ENCODE results near the gene GRIFIN. TPM values are rescaled to one million over a fixed set of nuclear protein-coding genes. Genes with fewer than 3 reads are reported as not detected.

The GRIFIN gene
- total RNA-seq, 2 donors from 2014 or later = not detected

DNA sequence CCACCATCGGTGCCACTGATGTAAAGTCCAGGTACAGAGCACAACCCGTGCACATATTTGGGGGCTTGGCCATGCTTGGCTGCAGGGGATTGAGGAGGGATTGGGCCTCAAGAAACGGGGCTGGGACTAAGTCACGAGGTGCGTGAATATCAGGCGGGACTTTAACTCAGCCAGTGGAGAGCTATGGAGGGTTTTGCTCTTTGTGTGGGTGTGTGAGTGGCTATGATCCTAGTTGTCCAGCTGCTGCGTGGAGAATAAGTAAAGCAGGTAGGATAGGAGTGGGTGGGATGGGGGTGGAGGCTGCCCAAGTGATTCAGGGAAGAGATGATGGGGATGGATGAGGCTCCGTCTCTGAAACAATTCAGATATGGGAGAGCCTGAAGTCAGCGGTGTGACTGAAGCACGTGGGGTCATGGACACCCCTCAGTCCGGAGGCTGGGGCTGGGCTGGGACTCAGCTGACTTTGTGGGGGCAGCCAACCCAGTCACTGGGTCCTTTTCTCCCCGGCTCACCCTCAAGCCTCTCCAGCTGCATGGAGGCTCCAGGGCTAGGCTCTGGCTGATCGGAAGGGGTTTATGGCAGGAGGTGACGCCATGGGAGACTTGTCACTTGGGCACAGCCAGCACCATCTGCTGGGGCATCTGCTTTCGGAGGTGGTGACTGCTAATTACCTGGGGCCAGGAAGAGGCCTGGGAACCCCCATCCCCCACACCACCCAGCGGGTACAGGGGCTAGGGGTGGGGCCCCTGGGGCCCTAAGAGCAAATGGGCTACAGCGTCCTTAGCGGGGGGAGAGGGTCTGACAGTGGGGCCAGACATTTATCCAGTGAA, 41.7 kb upstream of the GRIFIN start:
- H3K27me3 Mint-ChIP-seq (ENCODE audit: low read depth) = no peaks in the 10 kb centered on the region
- no peak for ATAC-seq (replicated peaks in 1 of 2)

DNA sequence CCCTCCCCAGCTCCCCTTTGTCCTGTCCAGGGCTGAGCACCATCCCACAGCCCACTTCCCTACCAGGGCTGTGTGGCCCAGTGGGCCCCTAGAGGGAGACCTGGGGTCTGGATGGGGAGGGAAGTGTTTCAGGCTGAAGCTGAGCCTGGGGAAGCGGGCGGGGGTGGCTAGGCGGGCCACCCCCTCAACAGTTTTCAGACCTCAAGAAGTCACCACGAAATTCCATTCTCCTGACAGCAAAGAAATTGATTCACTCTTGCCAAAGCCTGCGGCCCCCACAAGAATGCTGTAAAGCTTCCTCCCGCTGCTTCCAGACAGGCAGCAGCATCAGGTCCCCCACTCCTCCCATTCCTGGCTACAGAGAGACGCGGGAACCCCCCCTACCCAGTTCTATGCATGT, 40.8 kb upstream of the GRIFIN start:
- DNase-seq = no peak
- Mint-ChIP-seq H3K36me3 (ENCODE audit: insufficient read depth in 2 of 2) (peaks cover 0 to 4% of the 10 kb centered on the region in 2 donors), H3K9me3 (no peaks in the 10 kb centered on the region), H3K27me3 (ENCODE audit: low read depth) (no peaks in the 10 kb centered on the region), H3K4me1 (ENCODE audit: low read depth) (peaks cover 36% of the 10 kb centered on the region), H3K4me3 (no peak overlapping the region), H3K27ac (no peak overlapping the region)
- no peak for ATAC-seq (replicated peaks in 1 of 2)

More for the DNA sequence above, 41.7 kb upstream of the GRIFIN start:
- no peak for DNase-seq
- H3K4me3 Mint-ChIP-seq = peak overlapping the region; percentile 55 to 66
- H3K27ac Mint-ChIP-seq = no peak overlapping the region
- H3K36me3 Mint-ChIP-seq (ENCODE audit: insufficient read depth in 2 of 2) = peaks cover 0 to 5% of the 10 kb centered on the region in 2 donors
- peaks cover 36% of the 10 kb centered on the region for H3K4me1 Mint-ChIP-seq (ENCODE audit: low read depth)
- H3K9me3 Mint-ChIP-seq = no peaks in the 10 kb centered on the region

DNA sequence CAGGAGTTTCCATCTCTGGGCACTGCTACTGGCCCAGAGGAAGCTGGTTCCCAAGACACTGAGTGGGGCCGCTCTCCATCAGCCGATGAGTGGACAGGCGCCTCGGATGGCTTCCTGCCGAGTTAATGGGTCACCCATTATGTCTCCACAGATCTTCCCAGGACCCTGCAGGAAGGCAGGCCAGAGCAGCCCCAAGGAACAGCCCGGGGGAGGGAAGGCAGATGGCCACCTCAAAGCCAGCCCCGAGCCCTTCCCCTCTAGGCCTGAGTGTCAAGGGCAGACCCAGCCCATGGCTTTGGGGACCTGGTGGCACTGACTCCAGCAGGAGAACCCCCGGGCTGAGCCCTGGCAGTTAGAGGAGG, 40.0 kb upstream of the GRIFIN start:
- Mint-ChIP-seq H3K4me3 (no peak overlapping the region), H3K4me1 (ENCODE audit: low read depth) (peaks cover 39% of the 10 kb centered on the region), H3K36me3 (ENCODE audit: insufficient read depth in 2 of 2) (no peaks in the 10 kb centered on the region), H3K27ac (no peak overlapping the region), H3K27me3 (ENCODE audit: low read depth) (no peaks in the 10 kb centered on the region), H3K9me3 (no peaks in the 10 kb centered on the region)
- no peak for DNase-seq
- ATAC-seq (replicated peaks in 1 of 2) = no peak

DNA sequence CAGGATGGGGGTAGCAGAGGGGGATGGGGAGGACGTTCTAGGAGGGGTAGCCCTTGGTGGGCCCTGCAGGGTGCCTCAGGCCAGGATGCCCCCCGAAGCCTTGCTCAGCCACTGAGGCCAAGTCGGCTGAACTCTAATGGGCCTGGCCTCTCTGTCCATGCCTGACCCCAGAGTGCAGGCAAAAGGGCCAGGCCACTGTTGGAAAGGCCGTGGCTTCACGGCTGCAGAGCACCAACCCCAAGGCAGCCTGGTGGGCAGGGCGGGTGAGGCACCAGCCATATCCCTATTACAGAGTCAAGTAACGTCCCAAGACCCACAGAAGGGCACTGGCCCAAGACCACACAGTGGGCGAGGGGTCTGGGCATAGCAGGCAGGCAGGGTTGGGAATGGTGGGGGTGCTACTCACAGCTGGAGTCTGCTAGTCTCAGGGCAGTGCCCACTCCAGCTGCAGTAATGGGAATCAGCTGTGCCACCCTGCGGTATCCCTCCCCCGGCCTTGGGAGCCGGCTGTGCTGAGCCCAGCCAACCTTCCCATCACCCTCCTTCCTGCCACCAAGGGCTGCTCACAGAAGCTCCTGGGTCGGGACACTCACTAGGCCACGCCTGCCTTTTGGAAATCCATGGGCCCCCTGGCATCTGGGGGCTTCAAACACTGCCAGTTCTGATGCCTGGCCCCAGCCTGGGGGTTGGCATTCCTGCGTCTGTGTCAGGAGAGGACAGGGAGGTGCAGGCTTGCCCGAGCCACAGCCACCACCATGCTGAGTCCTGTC, 39.4 kb upstream of the GRIFIN start:
- H3K4me1 Mint-ChIP-seq (ENCODE audit: low read depth) = peaks cover 43% of the 10 kb centered on the region
- no peak for ATAC-seq (replicated peaks in 1 of 2)
- H3K9me3 Mint-ChIP-seq = no peaks in the 10 kb centered on the region
- no peak overlapping the region for H3K4me3 Mint-ChIP-seq
- no peak for DNase-seq
- H3K27ac Mint-ChIP-seq = no peak overlapping the region
- no peaks in the 10 kb centered on the region for H3K27me3 Mint-ChIP-seq (ENCODE audit: low read depth)
- H3K36me3 Mint-ChIP-seq (ENCODE audit: insufficient read depth in 2 of 2) = no peaks in the 10 kb centered on the region

DNA sequence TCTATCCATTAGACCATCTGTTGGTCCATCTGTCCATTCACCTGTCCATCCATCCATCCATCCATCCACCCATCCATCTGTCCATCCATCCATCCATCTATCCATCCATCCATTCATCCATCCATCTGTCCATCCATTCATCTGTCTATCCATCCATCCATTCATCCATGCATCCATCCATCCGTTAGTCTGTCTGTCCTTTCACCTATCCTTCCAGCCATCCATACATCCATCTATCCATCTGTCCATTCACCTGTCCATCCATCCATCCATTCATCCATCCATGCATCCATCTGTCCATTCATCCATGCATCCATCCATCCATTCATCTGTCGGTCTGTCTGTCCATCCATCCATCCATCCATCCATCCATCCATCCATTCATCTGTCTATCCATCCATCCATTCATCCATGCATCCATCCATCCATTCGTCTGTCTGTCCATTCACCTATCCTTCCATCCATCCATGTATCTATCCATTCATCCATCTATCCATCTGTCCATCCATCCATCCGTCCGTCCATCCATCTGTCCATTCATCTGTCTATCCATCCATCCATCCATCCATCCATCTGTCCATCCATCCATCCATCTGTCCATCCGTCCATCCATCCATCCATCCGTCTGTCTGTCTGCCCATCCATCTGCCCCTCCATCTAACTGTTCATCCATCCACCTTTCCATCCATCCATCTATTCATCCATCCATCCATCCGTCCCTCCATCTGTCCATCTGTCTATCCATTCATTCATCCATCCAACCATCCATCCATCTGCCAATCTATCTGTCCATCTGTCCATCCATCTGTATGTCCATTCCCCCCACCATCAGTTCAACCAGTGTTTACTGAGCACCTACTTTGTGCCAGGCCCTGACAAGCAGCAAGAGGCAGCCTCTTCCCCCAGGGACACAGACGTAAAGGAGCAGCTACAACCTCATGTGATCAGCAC, 38.5 kb upstream of the GRIFIN start:
- Mint-ChIP-seq H3K4me3 (no peak overlapping the region), H3K27me3 (ENCODE audit: low read depth) (no peaks in the 10 kb centered on the region), H3K36me3 (ENCODE audit: insufficient read depth in 2 of 2) (no peaks in the 10 kb centered on the region), H3K27ac (no peak overlapping the region), H3K4me1 (ENCODE audit: low read depth) (peaks cover 52% of the 10 kb centered on the region), H3K9me3 (no peaks in the 10 kb centered on the region)
- DNase-seq (no peak), ATAC-seq (replicated peaks in 1 of 2) (no peak)

DNA sequence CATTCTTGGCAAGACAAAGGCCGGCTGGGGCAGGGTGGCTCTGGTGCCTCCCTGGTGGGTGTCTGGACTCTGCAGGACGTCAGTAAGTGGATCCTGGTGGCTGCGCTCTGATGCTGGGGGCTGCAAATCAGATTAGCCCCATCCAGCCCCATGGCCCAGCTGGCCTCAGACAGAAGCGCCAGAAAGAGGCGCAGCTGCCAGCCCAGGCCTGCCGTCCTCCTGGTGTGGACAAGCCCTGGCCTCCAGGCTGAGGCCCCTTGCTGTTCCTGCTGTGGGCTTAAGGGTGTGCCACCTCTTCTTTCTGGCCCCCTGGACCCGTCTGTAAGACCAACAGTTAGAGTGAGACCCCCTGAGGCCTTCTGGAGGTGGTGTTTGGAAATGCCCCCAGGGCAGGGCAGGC, 37.5 kb upstream of the GRIFIN start:
- no peak overlapping the region for H3K4me3 Mint-ChIP-seq
- no peaks in the 10 kb centered on the region for H3K9me3 Mint-ChIP-seq

DNA sequence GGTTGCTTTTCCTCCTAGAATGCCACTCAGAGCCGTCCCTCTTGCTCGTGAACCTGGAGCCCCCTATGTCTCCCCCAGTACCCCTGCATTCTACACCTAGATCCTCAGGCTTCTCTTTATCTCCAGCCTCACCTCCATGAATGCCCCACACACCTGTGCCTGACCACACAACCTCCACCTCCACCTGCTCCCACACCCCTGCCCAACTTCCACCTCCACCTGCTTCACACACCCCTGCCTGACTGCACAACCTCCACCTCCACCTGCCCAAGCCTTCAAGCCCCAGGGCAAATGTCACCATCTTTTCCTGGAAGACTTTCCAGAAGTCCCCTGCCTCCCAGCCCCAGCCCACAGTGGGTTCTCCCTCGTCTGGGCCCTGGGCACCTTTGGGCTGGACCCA, 36.5 kb upstream of the GRIFIN start:
- no peak for DNase-seq
- Mint-ChIP-seq H3K4me1 (ENCODE audit: low read depth) (peaks cover 64% of the 10 kb centered on the region), H3K9me3 (no peaks in the 10 kb centered on the region), H3K27me3 (ENCODE audit: low read depth) (no peaks in the 10 kb centered on the region), H3K36me3 (ENCODE audit: insufficient read depth in 2 of 2) (no peaks in the 10 kb centered on the region), H3K27ac (no peak overlapping the region), H3K4me3 (peak overlapping the region; percentile 37 to 81)
- no peak for ATAC-seq (replicated peaks in 1 of 2)

More for the DNA sequence above, 37.5 kb upstream of the GRIFIN start:
- H3K36me3 Mint-ChIP-seq (ENCODE audit: insufficient read depth in 2 of 2) = no peaks in the 10 kb centered on the region
- ATAC-seq (replicated peaks in 1 of 2) (no peak), DNase-seq (no peak)
- no peak overlapping the region for H3K27ac Mint-ChIP-seq
- H3K4me1 Mint-ChIP-seq (ENCODE audit: low read depth) = peaks cover 62% of the 10 kb centered on the region
- no peaks in the 10 kb centered on the region for H3K27me3 Mint-ChIP-seq (ENCODE audit: low read depth)

DNA sequence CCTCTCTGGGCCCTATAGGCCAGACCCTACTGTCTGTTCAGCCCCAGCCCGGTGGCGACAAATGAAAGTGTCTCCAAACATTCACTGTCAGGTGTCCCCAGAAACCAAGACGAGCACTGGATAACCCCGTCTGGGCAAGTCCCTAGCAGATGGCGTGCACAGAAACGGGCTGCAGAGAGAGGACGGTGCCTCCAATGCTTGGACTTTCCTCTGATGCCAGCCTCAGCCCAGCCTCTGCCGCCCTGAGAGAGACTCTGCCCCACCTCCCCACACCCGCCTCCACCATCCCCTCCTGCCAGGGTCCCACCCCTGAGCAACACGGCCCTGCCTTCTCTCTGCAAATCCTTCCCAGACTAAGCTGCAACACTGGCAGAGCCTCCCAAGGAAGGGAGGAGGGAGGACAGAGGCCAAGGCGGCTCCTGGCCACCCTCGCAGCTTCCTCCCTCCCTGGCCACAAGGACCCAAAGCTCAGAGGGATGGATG, 36.0 kb upstream of the GRIFIN start:
- Mint-ChIP-seq H3K36me3 (ENCODE audit: insufficient read depth in 2 of 2) (no peaks in the 10 kb centered on the region), H3K27me3 (ENCODE audit: low read depth) (no peaks in the 10 kb centered on the region), H3K4me3 (peak overlapping the region; percentile 66 to 81), H3K27ac (peak overlapping the region; percentile 82), H3K9me3 (no peaks in the 10 kb centered on the region), H3K4me1 (ENCODE audit: low read depth) (peaks cover 59% of the 10 kb centered on the region)
- ATAC-seq (replicated peaks in 1 of 2) (no peak), DNase-seq (peak in 1 of 2 donors; percentile 48)

DNA sequence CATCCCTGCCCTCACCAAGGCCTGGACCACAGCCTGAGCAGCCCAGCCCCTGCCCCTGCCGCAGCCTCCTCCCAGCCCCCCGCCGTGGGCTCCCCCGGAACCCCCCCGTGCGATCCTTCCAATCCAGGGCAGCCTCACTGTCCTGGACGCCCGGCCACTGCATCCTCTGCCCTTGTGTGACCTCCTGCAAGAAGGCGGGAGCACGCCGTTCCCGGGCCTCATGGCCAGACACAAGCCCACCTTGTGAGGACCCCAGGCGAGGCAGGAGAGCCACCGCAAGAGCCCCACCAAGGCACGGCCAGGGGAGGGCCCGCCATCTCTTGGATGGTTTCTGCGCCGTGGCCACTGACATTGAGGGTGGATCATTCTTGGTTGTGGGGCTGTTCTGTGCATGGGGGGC, 35.6 kb upstream of the GRIFIN start:
- ATAC-seq (replicated peaks in 1 of 2) (no peak), DNase-seq (no peak)
- H3K36me3 Mint-ChIP-seq (ENCODE audit: insufficient read depth in 2 of 2) = no peaks in the 10 kb centered on the region
- peaks cover 57% of the 10 kb centered on the region for H3K4me1 Mint-ChIP-seq (ENCODE audit: low read depth)
- H3K27me3 Mint-ChIP-seq (ENCODE audit: low read depth) = no peaks in the 10 kb centered on the region
- no peaks in the 10 kb centered on the region for H3K9me3 Mint-ChIP-seq
- H3K27ac Mint-ChIP-seq = peak overlapping the region; percentile 82
- H3K4me3 Mint-ChIP-seq = peak overlapping the region; percentile 66 to 81

DNA sequence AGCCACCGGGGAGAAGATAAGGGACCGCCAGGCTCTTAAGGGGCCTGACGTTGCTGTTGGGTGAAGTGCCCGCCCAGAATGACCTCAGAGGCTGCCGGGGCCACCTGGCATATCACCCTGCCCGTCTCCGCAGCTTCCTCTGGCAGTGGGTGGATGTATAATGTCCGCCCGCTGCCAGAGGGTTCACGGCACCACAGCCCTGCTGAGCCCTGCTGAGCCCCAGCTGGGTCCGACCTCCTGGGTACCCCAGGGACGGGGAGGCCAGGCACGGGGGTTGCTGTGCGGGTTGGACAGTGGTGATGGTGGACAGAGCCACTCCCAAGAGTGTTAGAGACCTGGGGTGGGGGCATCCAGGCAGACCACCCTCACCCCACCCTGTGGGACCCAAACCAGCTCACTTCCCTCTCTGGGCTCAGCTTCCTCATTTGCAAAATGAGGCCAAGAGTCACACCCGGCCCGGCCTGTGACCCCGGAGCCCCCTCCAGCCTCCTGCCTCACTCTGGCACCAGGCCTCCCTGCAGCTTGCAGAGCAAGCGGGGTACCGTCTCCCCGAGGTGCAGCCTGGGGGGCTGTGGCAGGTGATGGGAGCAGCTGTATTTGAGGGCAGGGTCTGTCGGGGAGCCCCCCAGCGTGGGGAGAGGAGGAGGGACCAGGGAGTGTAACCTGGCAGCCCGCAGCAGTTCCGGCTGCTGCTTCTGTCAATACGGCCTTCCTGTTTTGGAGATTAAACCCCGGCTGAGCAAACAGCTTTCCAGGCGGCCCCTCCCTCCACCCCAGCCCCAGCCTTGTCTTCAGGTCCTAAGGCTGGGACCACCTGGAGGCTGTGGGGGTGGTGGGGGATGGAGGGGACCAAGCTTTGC, 34.9 kb upstream of the GRIFIN start:
- Mint-ChIP-seq H3K4me1 (ENCODE audit: low read depth) (peaks cover 57% of the 10 kb centered on the region), H3K36me3 (ENCODE audit: insufficient read depth in 2 of 2) (no peaks in the 10 kb centered on the region), H3K4me3 (peak overlapping the region; percentile 65 to 81), H3K27ac (peak overlapping the region; percentile 61), H3K27me3 (ENCODE audit: low read depth) (no peaks in the 10 kb centered on the region), H3K9me3 (no peaks in the 10 kb centered on the region)
- DNase-seq (peak; percentile 74 to 76), ATAC-seq (replicated peaks in 1 of 2) (peak; percentile 70 to 72)

DNA sequence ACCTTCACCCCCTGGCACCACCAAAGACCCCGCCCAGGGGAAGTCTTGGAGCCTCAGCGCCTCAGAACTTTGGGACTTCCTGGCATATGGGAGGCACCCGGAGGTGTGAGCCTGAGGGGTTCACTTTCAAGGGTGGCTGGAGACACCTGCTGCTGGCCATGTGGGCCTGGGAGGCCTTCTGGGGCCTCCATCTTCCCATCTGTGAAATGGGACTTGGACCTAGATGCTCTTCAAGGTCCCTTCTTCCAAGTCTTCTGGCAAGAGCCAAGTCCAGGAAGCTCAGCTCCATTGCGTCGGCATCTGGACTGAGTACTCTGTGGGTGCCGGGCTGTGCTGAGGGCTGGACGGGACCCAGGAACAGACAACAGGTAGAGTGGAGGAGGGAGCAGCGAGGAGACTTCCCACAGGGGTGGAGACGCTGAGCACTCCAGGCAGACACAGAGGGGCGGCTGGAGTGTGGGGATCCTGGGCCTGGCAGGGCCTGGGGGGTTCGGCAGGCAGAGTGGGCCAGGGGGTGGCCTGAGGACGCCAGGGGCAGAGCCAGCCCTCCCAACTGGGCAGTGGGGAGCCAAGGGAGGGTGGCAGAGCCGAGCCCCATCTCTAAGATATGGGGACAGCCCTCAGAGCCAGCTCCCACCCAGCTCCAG, 34.1 kb upstream of the GRIFIN start:
- H3K36me3 Mint-ChIP-seq (ENCODE audit: insufficient read depth in 2 of 2) = no peaks in the 10 kb centered on the region
- DNase-seq = no peak
- H3K9me3 Mint-ChIP-seq = no peaks in the 10 kb centered on the region
- no peaks in the 10 kb centered on the region for H3K27me3 Mint-ChIP-seq (ENCODE audit: low read depth)
- no peak for ATAC-seq (replicated peaks in 1 of 2)
- H3K4me1 Mint-ChIP-seq (ENCODE audit: low read depth) = peaks cover 57% of the 10 kb centered on the region
- H3K27ac Mint-ChIP-seq = no peak overlapping the region
- H3K4me3 Mint-ChIP-seq = peak overlapping the region; percentile 39 to 81

Data from activated T-cell treated with anti-CD3 and anti-CD28 coated beads, Interleukin-2, amount 50 U/mL, for 72 hours (primary cell).